Measurements from ENCODE around the gene RAB39B. TPM values are rescaled to one million over a fixed set of nuclear protein-coding genes. Genes with fewer than 3 reads are reported as not detected.
"Not testable (repeated sequence)": the region's sequence is repeated elsewhere in the genome, so short reads cannot be mapped to it uniquely, and the experiment has no call there.

The RAB39B gene
- total and polyA plus RNA-seq, 2 donors, result 4.2 to 8.1 TPM

GRCh38 chrX:155259752-155260151 lies 4.5 kb downstream of the RAB39B start:
- WGBS, result 97% methylated on average over 3 of the region's 3 CpGs
- Histone ChIP-seq H3K4me3 (ENCODE audit: low read length in 2 of 2) (no peak overlapping the region), H3K36me3 (ENCODE audit: control insufficient read depth in 2 of 2, insufficient read depth in 2 of 2, low read length in 1 of 2) (no peaks in the 10 kb centered on the region), H3K9me3 (ENCODE audit: control insufficient read depth in 2 of 2, insufficient read depth in 1 of 2, low read length in 1 of 2) (no peaks in the 10 kb centered on the region), H3K27ac (ENCODE audit: low read depth in 1 of 2, low read length in 1 of 2) (no peak overlapping the region), H3K4me1 (ENCODE audit: control insufficient read depth in 2 of 2, insufficient read depth in 2 of 2, low read length in 2 of 2) (no peaks in the 10 kb centered on the region), H3K27me3 (ENCODE audit: control insufficient read depth in 2 of 2, insufficient read depth in 1 of 2, low read length in 1 of 2) (no peaks in the 10 kb centered on the region)
- no peak for DNase-seq (ENCODE audit: low read depth in 6 of 9, low spot score in 9 of 9)

DNA sequence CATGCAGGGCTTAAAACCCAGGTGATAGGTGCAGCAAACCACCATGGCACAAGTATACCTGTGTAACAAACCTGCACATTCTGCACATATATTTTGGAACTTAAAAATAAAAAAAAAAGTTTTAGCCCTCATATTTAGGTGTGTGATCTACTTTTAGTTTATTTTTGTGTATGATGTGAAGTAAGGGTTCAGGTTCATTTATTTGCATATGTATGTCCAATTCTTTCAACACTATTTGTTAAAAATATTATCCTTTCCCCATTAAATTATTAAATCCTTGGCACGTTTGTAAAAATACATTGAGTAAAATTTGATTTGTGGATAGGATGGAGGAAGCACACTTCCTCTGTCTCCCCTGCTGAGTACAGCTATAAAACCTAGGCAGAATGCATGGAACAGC lies 12.9 kb downstream of the RAB39B start:
- H3K9me3 ChIP-seq (ENCODE audit: control insufficient read depth in 2 of 2, insufficient read depth in 1 of 2, low read length in 1 of 2), result no peaks in the 10 kb centered on the region
- no peak for DNase-seq (ENCODE audit: low read depth in 6 of 9, low spot score in 9 of 9)
- H3K27ac ChIP-seq (ENCODE audit: low read depth in 1 of 2, low read length in 1 of 2), result no peak overlapping the region
- no peak overlapping the region for H3K4me3 ChIP-seq (ENCODE audit: low read length in 2 of 2)
- no peaks in the 10 kb centered on the region for H3K36me3 ChIP-seq (ENCODE audit: control insufficient read depth in 2 of 2, insufficient read depth in 2 of 2, low read length in 1 of 2)
- no peaks in the 10 kb centered on the region for H3K4me1 ChIP-seq (ENCODE audit: control insufficient read depth in 2 of 2, insufficient read depth in 2 of 2, low read length in 2 of 2)
- H3K27me3 ChIP-seq (ENCODE audit: control insufficient read depth in 2 of 2, insufficient read depth in 1 of 2, low read length in 1 of 2), result no peaks in the 10 kb centered on the region
- 98% methylated on average over 1 of the region's 1 CpG for WGBS

- Histone ChIP-seq H3K27ac (ENCODE audit: low read depth in 1 of 2, low read length in 1 of 2) (no peak overlapping the region), H3K4me3 (ENCODE audit: low read length in 2 of 2) (no peak overlapping the region), H3K4me1 (ENCODE audit: control insufficient read depth in 2 of 2, insufficient read depth in 2 of 2, low read length in 2 of 2) (no peaks in the 10 kb centered on the region), H3K27me3 (ENCODE audit: control insufficient read depth in 2 of 2, insufficient read depth in 1 of 2, low read length in 1 of 2) (no peaks in the 10 kb centered on the region), H3K9me3 (ENCODE audit: control insufficient read depth in 2 of 2, insufficient read depth in 1 of 2, low read length in 1 of 2) (no peaks in the 10 kb centered on the region), H3K36me3 (ENCODE audit: control insufficient read depth in 2 of 2, insufficient read depth in 2 of 2, low read length in 1 of 2) (no peaks in the 10 kb centered on the region)
- 90% methylated on average over 4 of the region's 4 CpGs for WGBS
- no peak for DNase-seq (ENCODE audit: low read depth in 6 of 9, low spot score in 9 of 9)
Measured at GRCh38 chrX:155247497-155247896, 16.8 kb downstream of the RAB39B start.

DNA sequence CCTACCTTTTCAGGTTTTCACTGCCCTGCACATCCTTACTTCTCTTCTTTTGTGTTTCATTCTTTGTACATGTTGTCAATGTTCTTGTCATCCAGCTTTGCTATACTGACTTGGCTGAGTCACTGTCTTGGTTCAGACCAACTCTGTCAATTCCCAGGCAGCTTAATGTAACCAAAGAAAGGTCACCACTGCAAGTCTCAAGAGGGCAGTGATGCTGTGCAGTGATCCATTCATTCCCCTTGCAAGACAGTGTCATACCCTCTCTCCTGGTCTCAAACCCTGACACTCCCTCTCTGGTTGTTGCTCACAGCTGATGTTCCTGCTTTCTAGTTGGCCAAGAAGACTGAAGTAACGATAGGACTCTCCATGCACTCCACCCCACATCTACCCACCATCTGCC lies 17.5 kb downstream of the RAB39B start:
- DNase-seq (ENCODE audit: low read depth in 6 of 9, low spot score in 9 of 9), result no peak
- no peaks in the 10 kb centered on the region for H3K27me3 ChIP-seq (ENCODE audit: control insufficient read depth in 2 of 2, insufficient read depth in 1 of 2, low read length in 1 of 2)
- H3K36me3 ChIP-seq (ENCODE audit: control insufficient read depth in 2 of 2, insufficient read depth in 2 of 2, low read length in 1 of 2), result peaks cover 0 to 3% of the 10 kb centered on the region in 2 donors
- 94% methylated on average over 1 of the region's 1 CpG for WGBS
- no peak overlapping the region for H3K27ac ChIP-seq (ENCODE audit: low read depth in 1 of 2, low read length in 1 of 2)
- no peaks in the 10 kb centered on the region for H3K4me1 ChIP-seq (ENCODE audit: control insufficient read depth in 2 of 2, insufficient read depth in 2 of 2, low read length in 2 of 2)
- no peaks in the 10 kb centered on the region for H3K9me3 ChIP-seq (ENCODE audit: control insufficient read depth in 2 of 2, insufficient read depth in 1 of 2, low read length in 1 of 2)
- H3K4me3 ChIP-seq (ENCODE audit: low read length in 2 of 2), result no peak overlapping the region

- no peak overlapping the region for H3K4me3 ChIP-seq (ENCODE audit: low read length in 2 of 2)
- no peaks in the 10 kb centered on the region for H3K4me1 ChIP-seq (ENCODE audit: control insufficient read depth in 2 of 2, insufficient read depth in 2 of 2, low read length in 2 of 2)
- peaks cover 9% of the 10 kb centered on the region in 2 donors for H3K36me3 ChIP-seq (ENCODE audit: control insufficient read depth in 2 of 2, insufficient read depth in 2 of 2, low read length in 1 of 2)
- no peaks in the 10 kb centered on the region for H3K9me3 ChIP-seq (ENCODE audit: control insufficient read depth in 2 of 2, insufficient read depth in 1 of 2, low read length in 1 of 2)
- 96% methylated on average over 5 of the region's 5 CpGs for WGBS
- DNase-seq (ENCODE audit: low read depth in 6 of 9, low spot score in 9 of 9), result peak in 1 of 9 donors; percentile 15
- peak overlapping the region in 1 of 2 donors; percentile 4 for H3K27ac ChIP-seq (ENCODE audit: low read depth in 1 of 2, low read length in 1 of 2)
- H3K27me3 ChIP-seq (ENCODE audit: control insufficient read depth in 2 of 2, insufficient read depth in 1 of 2, low read length in 1 of 2), result no peaks in the 10 kb centered on the region
Measured at GRCh38 chrX:155242300-155242699, 22.0 kb downstream of the RAB39B start.

DNA sequence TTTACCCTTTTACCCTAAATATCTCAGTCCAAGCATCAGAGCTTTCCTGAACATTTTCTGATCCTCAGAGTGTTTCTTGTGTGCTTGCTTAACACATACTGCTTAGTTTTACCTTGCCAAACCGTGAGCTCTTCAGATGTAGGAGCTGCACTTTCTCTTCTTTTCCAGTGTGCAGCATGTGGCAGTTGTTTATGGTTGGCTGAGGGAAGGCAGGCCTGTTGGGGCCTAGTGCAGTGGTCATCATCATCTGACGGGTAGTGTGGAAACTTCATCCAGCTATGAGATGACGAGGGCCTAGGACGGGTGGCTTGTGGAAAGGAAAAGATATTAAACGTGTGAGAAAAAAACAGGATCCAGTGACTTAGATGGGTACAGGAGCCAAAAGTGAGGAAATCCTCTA lies 26.6 kb downstream of the RAB39B start:
- H3K27ac ChIP-seq (ENCODE audit: low read depth in 1 of 2, low read length in 1 of 2), result no peak overlapping the region
- no peaks in the 10 kb centered on the region for H3K4me1 ChIP-seq (ENCODE audit: control insufficient read depth in 2 of 2, insufficient read depth in 2 of 2, low read length in 2 of 2)
- H3K36me3 ChIP-seq (ENCODE audit: control insufficient read depth in 2 of 2, insufficient read depth in 2 of 2, low read length in 1 of 2), result peaks cover 14 to 16% of the 10 kb centered on the region in 2 donors
- H3K9me3 ChIP-seq (ENCODE audit: control insufficient read depth in 2 of 2, insufficient read depth in 1 of 2, low read length in 1 of 2), result no peaks in the 10 kb centered on the region
- DNase-seq (ENCODE audit: low read depth in 6 of 9, low spot score in 9 of 9), result no peak
- 95% methylated on average over 5 of the region's 5 CpGs for WGBS
- H3K27me3 ChIP-seq (ENCODE audit: control insufficient read depth in 2 of 2, insufficient read depth in 1 of 2, low read length in 1 of 2), result no peaks in the 10 kb centered on the region
- H3K4me3 ChIP-seq (ENCODE audit: low read length in 2 of 2), result no peak overlapping the region

DNA sequence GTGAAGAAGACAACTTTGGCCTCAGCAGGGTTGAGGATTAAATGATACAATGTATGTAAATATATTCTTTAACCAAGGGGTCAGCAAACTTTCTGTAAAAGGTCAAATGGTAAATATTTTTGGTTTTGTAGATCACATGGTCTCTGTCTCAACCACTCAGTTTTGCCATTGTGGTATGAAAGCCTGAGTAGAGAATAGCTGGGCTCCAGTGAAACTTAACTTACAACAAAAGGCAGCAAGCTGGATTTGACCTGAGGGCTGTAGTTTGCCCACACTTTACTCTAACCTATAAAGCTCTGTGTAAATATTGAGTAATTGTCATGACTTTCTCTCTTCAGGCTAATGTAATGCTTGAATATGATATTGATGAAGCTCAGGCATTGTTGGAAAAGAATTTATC lies 28.4 kb downstream of the RAB39B start:
- H3K27me3 ChIP-seq (ENCODE audit: control insufficient read depth in 2 of 2, insufficient read depth in 1 of 2, low read length in 1 of 2), result no peaks in the 10 kb centered on the region
- no peaks in the 10 kb centered on the region for H3K4me1 ChIP-seq (ENCODE audit: control insufficient read depth in 2 of 2, insufficient read depth in 2 of 2, low read length in 2 of 2)
- H3K4me3 ChIP-seq (ENCODE audit: low read length in 2 of 2), result no peak overlapping the region
- H3K27ac ChIP-seq (ENCODE audit: low read depth in 1 of 2, low read length in 1 of 2), result no peak overlapping the region
- peaks cover 15 to 23% of the 10 kb centered on the region in 2 donors for H3K36me3 ChIP-seq (ENCODE audit: control insufficient read depth in 2 of 2, insufficient read depth in 2 of 2, low read length in 1 of 2)
- no peak for DNase-seq (ENCODE audit: low read depth in 6 of 9, low spot score in 9 of 9)
- no peaks in the 10 kb centered on the region for H3K9me3 ChIP-seq (ENCODE audit: control insufficient read depth in 2 of 2, insufficient read depth in 1 of 2, low read length in 1 of 2)

DNA sequence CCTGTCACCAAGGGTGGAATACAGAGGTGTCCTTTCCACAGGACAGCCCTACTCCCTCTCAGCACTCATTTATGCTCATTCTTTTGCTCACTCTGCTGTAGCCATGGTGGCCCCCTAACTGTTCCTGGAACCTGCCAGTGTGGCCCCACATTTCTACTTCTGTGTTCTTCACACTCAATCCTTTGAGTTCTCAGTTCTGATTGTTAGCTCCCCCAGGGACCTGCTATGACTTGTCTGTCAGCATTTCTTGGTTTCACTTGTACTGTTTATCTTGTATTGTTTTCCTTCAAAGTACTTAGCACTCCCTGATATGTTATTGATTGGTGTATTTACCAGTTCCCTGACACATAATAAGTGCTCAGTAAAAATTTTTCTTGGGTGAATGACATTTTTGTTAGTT lies 33.1 kb downstream of the RAB39B start:
- Histone ChIP-seq H3K4me1 (ENCODE audit: control insufficient read depth in 2 of 2, insufficient read depth in 2 of 2, low read length in 2 of 2) (no peaks in the 10 kb centered on the region), H3K27me3 (ENCODE audit: control insufficient read depth in 2 of 2, insufficient read depth in 1 of 2, low read length in 1 of 2) (no peaks in the 10 kb centered on the region), H3K27ac (ENCODE audit: low read depth in 1 of 2, low read length in 1 of 2) (no peak overlapping the region), H3K4me3 (ENCODE audit: low read length in 2 of 2) (no peak overlapping the region), H3K9me3 (ENCODE audit: control insufficient read depth in 2 of 2, insufficient read depth in 1 of 2, low read length in 1 of 2) (no peaks in the 10 kb centered on the region), H3K36me3 (ENCODE audit: control insufficient read depth in 2 of 2, insufficient read depth in 2 of 2, low read length in 1 of 2) (peaks cover 7 to 29% of the 10 kb centered on the region in 2 donors)
- DNase-seq (ENCODE audit: low read depth in 6 of 9, low spot score in 9 of 9), result no peak

GRCh38 chrX:155225774-155226173 lies 38.5 kb downstream of the RAB39B start:
- Histone ChIP-seq H3K9me3 (ENCODE audit: control insufficient read depth in 2 of 2, insufficient read depth in 1 of 2, low read length in 1 of 2) (no peaks in the 10 kb centered on the region), H3K27me3 (ENCODE audit: control insufficient read depth in 2 of 2, insufficient read depth in 1 of 2, low read length in 1 of 2) (no peaks in the 10 kb centered on the region), H3K27ac (ENCODE audit: low read depth in 1 of 2, low read length in 1 of 2) (no peak overlapping the region), H3K4me1 (ENCODE audit: control insufficient read depth in 2 of 2, insufficient read depth in 2 of 2, low read length in 2 of 2) (no peaks in the 10 kb centered on the region), H3K36me3 (ENCODE audit: control insufficient read depth in 2 of 2, insufficient read depth in 2 of 2, low read length in 1 of 2) (peaks cover 9 to 30% of the 10 kb centered on the region in 2 donors), H3K4me3 (ENCODE audit: low read length in 2 of 2) (no peak overlapping the region)
- DNase-seq (ENCODE audit: low read depth in 6 of 9, low spot score in 9 of 9), result no peak
- WGBS, result over 99% methylated on average over 3 of the region's 3 CpGs

DNA sequence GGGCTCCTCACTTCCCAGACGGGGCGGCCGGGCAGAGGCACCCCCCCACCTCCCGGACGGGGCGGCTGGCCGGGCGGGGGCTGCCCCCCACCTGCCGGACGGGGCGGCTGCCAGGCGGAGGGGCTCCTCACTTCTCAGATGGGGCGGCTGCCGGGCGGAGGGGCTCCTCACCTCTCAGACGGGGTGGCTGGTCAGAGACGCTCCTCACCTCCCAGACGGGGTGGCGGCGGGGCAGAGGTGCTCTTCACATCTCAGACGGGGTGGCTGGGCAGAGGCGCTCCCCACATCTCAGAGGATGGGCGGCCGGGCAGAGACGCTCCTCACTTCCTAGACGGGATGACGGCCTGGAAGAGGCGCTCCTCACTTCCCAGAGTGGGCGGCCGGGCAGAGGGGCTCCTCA lies 40.5 kb downstream of the RAB39B start:
- H3K27ac ChIP-seq (ENCODE audit: low read depth in 1 of 2, low read length in 1 of 2); DNase-seq (ENCODE audit: low read depth in 6 of 9, low spot score in 9 of 9); H3K4me3 ChIP-seq (ENCODE audit: low read length in 2 of 2); H3K9me3 ChIP-seq (ENCODE audit: control insufficient read depth in 2 of 2, insufficient read depth in 1 of 2, low read length in 1 of 2); H3K4me1 ChIP-seq (ENCODE audit: control insufficient read depth in 2 of 2, insufficient read depth in 2 of 2, low read length in 2 of 2); H3K27me3 ChIP-seq (ENCODE audit: control insufficient read depth in 2 of 2, insufficient read depth in 1 of 2, low read length in 1 of 2): not testable (repeated sequence)
- WGBS, result 98% methylated on average over 30 of the region's 30 CpGs
- peaks cover 8 to 20% of the 10 kb centered on the region in 2 donors for H3K36me3 ChIP-seq (ENCODE audit: control insufficient read depth in 2 of 2, insufficient read depth in 2 of 2, low read length in 1 of 2)
